Naive B cell (primary cell): ENCODE results near the gene CXXC5. TPM values are rescaled to one million over a fixed set of nuclear protein-coding genes. Genes with fewer than 3 reads are reported as not detected.
"Not testable (repeated sequence)": the region's sequence is repeated elsewhere in the genome, so short reads cannot be mapped to it uniquely, and the experiment has no call there.

Experiments used
- ATAC-seq, 2 donors: fragments of 150-1000 bp; cut with Tn5 transposase; 2 replicates each; pipeline ENCODE4 v1.10.0; 2021; ENCODE audit warnings: low read depth in 2 of 2, mild to moderate bottlenecking in 2 of 2, moderate library complexity in 2 of 2
- DNase-seq: peaks from one replicate; pipeline ENCODE4 v3.0.0; 2022
- H3K27ac Mint-ChIP-seq, 6 donors: one replicate each; pipeline ENCODE4 v1.8.0; 2020 to 2022; ENCODE audit warnings: mild to moderate bottlenecking in 6 of 6, mixed read lengths in 6 of 6, moderate library complexity in 5 of 6, inconsistent platforms in 2 of 6
- H3K27me3 Mint-ChIP-seq, 3 donors: one replicate each; pipeline ENCODE4 v1.8.0; 2021 to 2022; ENCODE audit warnings: mixed read lengths in 3 of 3, mild to moderate bottlenecking in 1 of 3
- H3K36me3 Mint-ChIP-seq, 2 donors: one replicate each; pipeline ENCODE4 v1.8.0; 2020 to 2022; ENCODE audit warnings: mixed read lengths in 2 of 2, inconsistent platforms in 1 of 2, mild to moderate bottlenecking in 1 of 2
- H3K4me1 Mint-ChIP-seq, 3 donors: one replicate each; pipeline ENCODE4 v1.8.0; 2020 to 2022; ENCODE audit warnings: mixed read lengths in 3 of 3, inconsistent platforms in 1 of 3, mild to moderate bottlenecking in 1 of 3, moderate library complexity in 1 of 3
- H3K4me3 Mint-ChIP-seq, 8 donors: one replicate each; pipeline ENCODE4 v1.8.0; 2020 to 2022; ENCODE audit warnings: mild to moderate bottlenecking in 8 of 8, mixed read lengths in 8 of 8, moderate library complexity in 8 of 8, inconsistent platforms in 2 of 8
- H3K9me3 Mint-ChIP-seq, 7 donors: one replicate each; pipeline ENCODE4 v1.8.0; 2020 to 2022; ENCODE audit warnings: mixed read lengths in 7 of 7, mild to moderate bottlenecking in 5 of 7, inconsistent platforms in 2 of 7, moderate library complexity in 1 of 7
- polyA plus RNA-seq, 6 donors: library from polyadenylated mRNA; unstranded; fragments of 300-500 nt; fragmentation: Illumina TruSeq; gene quantifications; one replicate each; pipeline ENCODE4 v1.2.3, GENCODE V29; 2021; ENCODE audit warnings: low read depth in 6 of 6

CXXC5 gene
- polyA plus RNA-seq, 6 donors from 2014 or later = 351 to 547 (median 399) TPM

GRCh38 chr5:139707445-139708003 is 59.4 kb downstream of the CXXC5 start:
- ATAC-seq (no peak), DNase-seq (no peak)
- peaks cover 3 to 12% (median 5%) of the 10 kb centered on the region in 3 donors for H3K27me3 Mint-ChIP-seq
- H3K9me3 Mint-ChIP-seq = peaks cover 0 to 2% (median 0%) of the 10 kb centered on the region in 7 donors
- peak overlapping the region in 4 of 6 donors; percentile 55 to 96 (median 72) for H3K27ac Mint-ChIP-seq
- no peaks in the 10 kb centered on the region for H3K36me3 Mint-ChIP-seq
- peaks cover 32 to 49% (median 48%) of the 10 kb centered on the region in 3 donors for H3K4me1 Mint-ChIP-seq
- H3K4me3 Mint-ChIP-seq = peak overlapping the region in 2 of 8 donors; percentile 45 to 61

GRCh38 chr5:139708434-139708861 is 60.3 kb downstream of the CXXC5 start:
- no peaks in the 10 kb centered on the region for H3K36me3 Mint-ChIP-seq
- peak overlapping the region in 7 of 8 donors; percentile 61 to 89 (median 82) for H3K4me3 Mint-ChIP-seq
- DNase-seq (no peak), ATAC-seq (no peak)
- peaks cover 0 to 2% (median 0%) of the 10 kb centered on the region in 7 donors for H3K9me3 Mint-ChIP-seq
- H3K27me3 Mint-ChIP-seq = peaks cover 0 to 6% (median 3%) of the 10 kb centered on the region in 3 donors
- peak overlapping the region in 5 of 6 donors; percentile 70 to 96 (median 94) for H3K27ac Mint-ChIP-seq
- peaks cover 36 to 49% (median 45%) of the 10 kb centered on the region in 3 donors for H3K4me1 Mint-ChIP-seq

- ATAC-seq = no peak
- peak; percentile 35 for DNase-seq
- Mint-ChIP-seq H3K27me3 (peaks cover 0 to 3% (median under 1%) of the 10 kb centered on the region in 3 donors), H3K9me3 (peaks cover 0 to 2% (median 0%) of the 10 kb centered on the region in 7 donors), H3K27ac (peak overlapping the region in 5 of 6 donors; percentile 92 to 96 (median 94)), H3K4me1 (peaks cover 36 to 52% (median 45%) of the 10 kb centered on the region in 3 donors), H3K36me3 (no peaks in the 10 kb centered on the region), H3K4me3 (peak overlapping the region; percentile 61 to 89 (median 82))
Observed at GRCh38 chr5:139708877-139709581, 60.9 kb downstream of the CXXC5 start.

- Mint-ChIP-seq H3K36me3 (no peaks in the 10 kb centered on the region), H3K4me1 (peaks cover 36 to 52% (median 45%) of the 10 kb centered on the region in 3 donors)
Observed at GRCh38 chr5:139709582-139710318, 61.6 kb downstream of the CXXC5 start.

GRCh38 chr5:139710319-139711066 is 62.3 kb downstream of the CXXC5 start:
- Mint-ChIP-seq H3K4me1 (peaks cover 36 to 48% (median 41%) of the 10 kb centered on the region in 3 donors), H3K36me3 (no peaks in the 10 kb centered on the region), H3K27me3 (peaks cover 0 to 3% (median 0%) of the 10 kb centered on the region in 3 donors), H3K4me3 (peak overlapping the region; percentile 84 to 97 (median 88)), H3K27ac (peak overlapping the region; percentile 94 to 99 (median 98)), H3K9me3 (peaks cover 0 to 2% (median 0%) of the 10 kb centered on the region in 7 donors)
- DNase-seq = peak; percentile 90
- ATAC-seq = peak; percentile 75 to 84

More at GRCh38 chr5:139709582-139710318, 61.6 kb downstream of the CXXC5 start:
- Mint-ChIP-seq H3K4me3 (peak overlapping the region; percentile 84 to 97 (median 88)), H3K27me3 (peaks cover 0 to 3% (median 0%) of the 10 kb centered on the region in 3 donors), H3K27ac (peak overlapping the region; percentile 94 to 99 (median 98)), H3K9me3 (peaks cover 0 to 2% (median 0%) of the 10 kb centered on the region in 7 donors)
- DNase-seq (peak; percentile 63), ATAC-seq (peak; percentile 3)

GRCh38 chr5:139711067-139711905 is 63.1 kb downstream of the CXXC5 start:
- Mint-ChIP-seq H3K27me3 (peaks cover 0 to 3% (median 0%) of the 10 kb centered on the region in 3 donors), H3K9me3 (peaks cover 0 to 2% (median 0%) of the 10 kb centered on the region in 7 donors), H3K27ac (peak overlapping the region; percentile 96 to 99 (median 98)), H3K4me3 (peak overlapping the region; percentile 85 to 97 (median 92)), H3K4me1 (peaks cover 29 to 40% (median 33%) of the 10 kb centered on the region in 3 donors), H3K36me3 (no peaks in the 10 kb centered on the region)
- DNase-seq = peak; percentile 52
- peak; percentile 44 to 46 for ATAC-seq

- ATAC-seq = no peak
- Mint-ChIP-seq H3K36me3 (no peaks in the 10 kb centered on the region), H3K4me1 (peaks cover 28 to 34% (median 30%) of the 10 kb centered on the region in 3 donors)
Observed at GRCh38 chr5:139711906-139712224, 63.7 kb downstream of the CXXC5 start.

GRCh38 chr5:139712412-139712811 is 64.3 kb downstream of the CXXC5 start:
- no peak for ATAC-seq

More at GRCh38 chr5:139711906-139712224, 63.7 kb downstream of the CXXC5 start:
- Mint-ChIP-seq H3K4me3 (peak overlapping the region; percentile 85 to 97 (median 92)), H3K27me3 (peaks cover 0 to 3% (median 0%) of the 10 kb centered on the region in 3 donors), H3K27ac (peak overlapping the region; percentile 96 to 99 (median 98)), H3K9me3 (peaks cover 0 to 2% (median 0%) of the 10 kb centered on the region in 7 donors)
- peak; percentile 50 for DNase-seq

GRCh38 chr5:139713898-139714297 is 65.7 kb downstream of the CXXC5 start:
- peaks cover 18 to 19% (median 18%) of the 10 kb centered on the region in 3 donors for H3K4me1 Mint-ChIP-seq
- H3K36me3 Mint-ChIP-seq, DNase-seq, H3K27ac Mint-ChIP-seq, ATAC-seq, H3K9me3 Mint-ChIP-seq, H3K27me3 Mint-ChIP-seq: not testable (repeated sequence)
- H3K4me3 Mint-ChIP-seq = peak overlapping the region in 2 of 8 donors; percentile 25 to 56

More at GRCh38 chr5:139712412-139712811, 64.3 kb downstream of the CXXC5 start:
- Mint-ChIP-seq H3K9me3 (peaks cover 0 to 2% (median 0%) of the 10 kb centered on the region in 7 donors), H3K36me3 (no peaks in the 10 kb centered on the region), H3K27ac (peak overlapping the region in 2 of 6 donors; percentile 33 to 96), H3K4me3 (peak overlapping the region in 5 of 8 donors; percentile 16 to 97 (median 67)), H3K4me1 (peaks cover 28 to 30% (median 30%) of the 10 kb centered on the region in 3 donors), H3K27me3 (peaks cover 0 to 3% (median 0%) of the 10 kb centered on the region in 3 donors)
- DNase-seq = no peak

GRCh38 chr5:139717221-139717620 is 69.1 kb downstream of the CXXC5 start:
- Mint-ChIP-seq H3K27ac (no peak overlapping the region), H3K27me3 (no peaks in the 10 kb centered on the region), H3K4me3 (no peak overlapping the region), H3K36me3 (peaks cover 0 to 6% of the 10 kb centered on the region in 2 donors), H3K9me3 (peaks cover 0 to 9% (median 5%) of the 10 kb centered on the region in 7 donors), H3K4me1 (peaks cover 0 to 7% (median 6%) of the 10 kb centered on the region in 3 donors)
- no peak for ATAC-seq
- no peak for DNase-seq

GRCh38 chr5:139718403-139718802 is 70.3 kb downstream of the CXXC5 start:
- H3K9me3 Mint-ChIP-seq, H3K4me1 Mint-ChIP-seq, H3K36me3 Mint-ChIP-seq, H3K27me3 Mint-ChIP-seq, H3K27ac Mint-ChIP-seq, ATAC-seq, DNase-seq, H3K4me3 Mint-ChIP-seq: not testable (repeated sequence)

GRCh38 chr5:139719970-139720369 is 71.8 kb downstream of the CXXC5 start:
- DNase-seq, H3K27ac Mint-ChIP-seq, H3K9me3 Mint-ChIP-seq, H3K27me3 Mint-ChIP-seq, ATAC-seq, H3K36me3 Mint-ChIP-seq, H3K4me3 Mint-ChIP-seq: not testable (repeated sequence)
- peaks cover 7 to 11% (median 9%) of the 10 kb centered on the region in 3 donors for H3K4me1 Mint-ChIP-seq
